HG03432 (cell line): ENCODE data around the gene POPDC2.
"Not testable (repeated sequence)": the region's sequence is repeated elsewhere in the genome, so short reads cannot be mapped to it uniquely, and the experiment has no call there.

ENCODE experiments used
- ATAC-seq: cut with Tn5 transposase; IDR thresholded peaks from one replicate; pipeline ENCODE4 v1.9.1; 2021; ENCODE audit warnings: mild to moderate bottlenecking, moderate library complexity; ENCODE audit not compliant: unreplicated experiment

POPDC2 gene

GRCh38 chr3:119616056-119616455 is 44.3 kb downstream of the POPDC2 start:
- no peak for ATAC-seq

GRCh38 chr3:119613872-119614271 is 46.5 kb downstream of the POPDC2 start:
- no peak for ATAC-seq

DNA sequence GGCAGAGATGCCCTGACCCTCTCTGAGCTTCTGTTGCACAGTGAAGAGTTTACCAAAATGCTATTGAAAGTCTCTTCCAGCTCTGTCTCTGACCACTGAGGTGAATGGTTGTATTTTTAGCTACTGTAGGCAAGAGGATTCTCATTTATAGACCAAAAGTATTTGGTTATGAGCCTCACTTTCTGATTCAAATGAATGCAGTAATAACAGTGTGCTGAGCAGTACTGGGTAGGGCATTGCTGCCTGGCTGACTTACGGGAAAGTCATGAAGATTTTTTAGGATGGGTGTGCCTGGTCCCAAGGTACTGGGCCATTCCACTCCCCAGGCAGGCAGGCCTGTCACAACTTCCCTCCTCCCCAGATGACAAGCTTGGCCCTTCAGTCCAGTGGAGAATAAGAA is 47.2 kb downstream of the POPDC2 start:
- peak; percentile 73 for ATAC-seq

GRCh38 chr3:119611664-119612063 is 48.7 kb downstream of the POPDC2 start:
- no peak for ATAC-seq

- ATAC-seq: no peak
Measured at GRCh38 chr3:119609301-119609700, 51.1 kb downstream of the POPDC2 start.

DNA sequence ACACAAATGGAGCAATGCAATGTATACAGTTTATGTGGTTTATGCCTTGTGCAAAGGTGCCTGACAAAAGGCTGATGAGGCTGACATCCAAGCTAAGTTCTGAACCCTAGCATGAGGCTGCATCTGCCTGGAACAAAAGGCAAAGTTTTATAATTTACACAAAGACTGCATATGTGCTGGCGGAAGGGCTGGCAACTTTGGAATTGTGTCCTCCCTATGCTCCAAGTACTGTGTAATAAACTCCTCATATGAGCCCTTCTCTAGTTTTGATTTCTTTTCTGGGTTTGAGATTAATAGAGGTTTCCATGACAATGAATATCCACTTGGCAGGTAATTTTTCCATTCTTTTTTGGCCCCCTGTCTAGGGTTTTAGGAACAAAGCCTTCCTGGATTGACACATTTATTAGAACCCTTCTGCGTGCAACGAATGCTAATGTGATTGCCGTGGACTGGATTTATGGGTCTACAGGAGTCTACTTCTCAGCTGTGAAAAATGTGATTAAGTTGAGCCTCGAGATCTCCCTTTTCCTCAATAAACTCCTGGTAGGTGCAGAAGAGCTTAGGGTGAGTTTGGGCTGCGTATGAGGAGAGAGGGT is 51.9 kb downstream of the POPDC2 start:
- no peak for ATAC-seq

- no peak for ATAC-seq
Measured at GRCh38 chr3:119604878-119605277, 55.5 kb downstream of the POPDC2 start.

DNA sequence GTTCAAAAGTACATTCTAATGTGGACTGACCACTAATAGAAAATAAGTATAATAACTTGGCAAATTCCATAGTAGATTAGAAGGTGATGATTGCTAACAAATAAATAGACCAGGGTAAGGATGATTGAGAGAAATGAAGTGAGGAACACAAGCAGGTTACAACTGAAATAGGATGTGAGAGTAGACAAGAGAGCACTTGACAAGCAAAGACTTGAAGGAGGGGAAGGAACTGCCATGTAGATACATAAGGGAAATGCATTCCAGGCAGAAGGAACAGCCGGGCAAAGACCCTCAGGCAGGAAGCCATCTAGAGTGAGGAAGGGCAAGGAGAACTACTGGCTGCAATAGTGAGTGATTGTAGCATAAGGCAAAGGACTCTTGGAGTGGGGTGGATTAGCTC is 57.7 kb downstream of the POPDC2 start:
- no peak for ATAC-seq

DNA sequence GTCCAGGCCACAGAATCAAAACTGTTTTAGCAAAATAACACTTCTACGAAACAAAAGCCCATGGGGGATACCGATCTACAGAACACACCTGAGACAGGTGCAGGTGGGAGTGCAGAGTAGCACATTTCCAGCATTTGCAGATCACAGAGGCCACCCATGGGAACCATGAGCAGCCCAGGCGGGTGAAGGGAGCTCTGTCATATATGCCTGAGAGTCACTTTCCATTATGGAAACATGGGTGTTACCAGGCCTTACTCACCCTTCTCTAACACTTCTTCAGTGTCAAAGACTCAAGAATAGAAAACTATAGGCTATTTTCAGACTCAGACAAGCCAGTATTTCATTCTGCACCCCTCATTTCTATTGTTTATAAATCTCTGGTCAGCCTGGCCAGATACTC is 59.2 kb downstream of the POPDC2 start:
- peak; percentile 4 for ATAC-seq

DNA sequence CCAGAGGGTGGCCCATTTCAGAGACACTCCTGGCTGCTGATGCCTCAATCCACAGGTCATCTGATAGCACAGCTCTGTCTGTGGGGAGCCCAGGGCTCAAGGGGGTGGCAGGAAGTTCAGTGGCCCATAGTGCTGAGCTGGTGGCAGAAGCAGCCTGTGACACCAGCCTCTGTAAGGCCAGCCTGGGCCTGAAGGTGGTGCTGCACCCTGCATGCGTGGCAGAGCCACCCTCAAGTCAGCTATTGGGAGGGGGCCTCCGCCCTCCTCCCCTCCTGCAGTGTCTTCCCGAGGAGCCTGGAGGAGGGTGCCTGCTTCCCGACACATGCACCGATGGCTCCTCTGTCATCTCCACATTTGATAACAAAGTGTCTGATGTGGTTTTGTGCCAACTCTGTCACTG is 59.7 kb downstream of the POPDC2 start:
- ATAC-seq: peak; percentile 73

DNA sequence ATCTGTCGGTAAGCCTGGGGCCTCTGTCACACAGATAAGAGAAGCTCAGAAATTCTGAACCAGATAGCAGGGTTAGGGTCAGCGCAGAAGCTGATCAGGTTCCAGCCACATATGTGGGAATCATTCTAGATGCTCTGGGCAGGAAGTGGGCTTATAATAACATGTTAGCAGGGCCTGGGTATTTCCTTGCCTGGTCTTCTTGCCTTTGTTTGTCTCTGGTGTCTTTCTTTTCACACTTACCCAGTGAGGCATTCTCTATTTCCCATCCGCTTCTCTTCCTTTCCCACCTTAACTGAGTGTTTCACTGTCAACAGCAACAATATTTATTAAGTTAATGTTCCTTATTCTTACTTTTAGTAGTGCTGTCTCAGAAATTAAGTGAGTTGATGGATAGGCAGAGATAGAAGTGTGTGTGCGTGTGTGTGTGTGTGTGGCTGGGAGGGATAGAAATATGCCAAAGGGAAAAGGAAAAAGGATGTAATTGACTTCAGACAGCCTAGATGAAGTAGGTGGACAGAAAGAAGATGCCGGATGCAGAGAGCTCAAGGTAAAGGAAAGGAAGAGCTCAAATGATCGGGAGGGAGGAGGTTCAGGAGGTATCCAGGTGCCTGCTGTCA is 60.7 kb downstream of the POPDC2 start:
- ATAC-seq: no peak

DNA sequence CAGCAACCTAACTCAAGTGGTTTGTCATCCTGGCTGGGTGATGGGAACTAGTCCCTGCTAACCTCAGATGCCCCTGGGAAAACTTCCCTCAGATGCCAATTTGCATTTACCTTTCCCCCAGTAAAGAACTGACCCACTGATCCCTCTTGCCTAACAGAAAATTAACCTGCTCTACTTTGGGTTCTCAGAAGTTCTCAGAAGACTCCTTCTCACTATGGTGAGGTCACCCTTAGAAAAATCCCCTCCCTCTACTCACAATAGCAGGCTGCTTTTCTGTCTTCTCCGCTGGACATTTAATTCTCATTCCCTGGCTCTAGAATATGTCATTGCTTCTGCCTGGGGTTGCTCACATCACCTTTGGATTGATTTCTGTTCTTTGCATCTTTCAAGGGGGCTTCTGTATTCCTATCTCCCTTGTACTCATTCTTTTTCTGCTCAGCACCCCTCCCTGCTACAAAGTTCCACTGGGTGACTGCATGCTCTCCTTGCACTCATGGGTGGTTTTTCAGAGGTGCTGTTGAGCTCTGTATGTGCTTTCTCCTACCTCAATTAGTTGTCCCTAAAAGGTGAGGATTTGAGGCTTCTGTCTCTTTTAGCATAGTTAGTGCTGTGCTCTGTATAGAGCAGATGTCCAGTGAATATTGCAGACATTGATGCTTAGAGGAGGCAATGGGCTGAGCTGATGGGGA is 61.8 kb downstream of the POPDC2 start:
- peak; percentile 57 for ATAC-seq

DNA sequence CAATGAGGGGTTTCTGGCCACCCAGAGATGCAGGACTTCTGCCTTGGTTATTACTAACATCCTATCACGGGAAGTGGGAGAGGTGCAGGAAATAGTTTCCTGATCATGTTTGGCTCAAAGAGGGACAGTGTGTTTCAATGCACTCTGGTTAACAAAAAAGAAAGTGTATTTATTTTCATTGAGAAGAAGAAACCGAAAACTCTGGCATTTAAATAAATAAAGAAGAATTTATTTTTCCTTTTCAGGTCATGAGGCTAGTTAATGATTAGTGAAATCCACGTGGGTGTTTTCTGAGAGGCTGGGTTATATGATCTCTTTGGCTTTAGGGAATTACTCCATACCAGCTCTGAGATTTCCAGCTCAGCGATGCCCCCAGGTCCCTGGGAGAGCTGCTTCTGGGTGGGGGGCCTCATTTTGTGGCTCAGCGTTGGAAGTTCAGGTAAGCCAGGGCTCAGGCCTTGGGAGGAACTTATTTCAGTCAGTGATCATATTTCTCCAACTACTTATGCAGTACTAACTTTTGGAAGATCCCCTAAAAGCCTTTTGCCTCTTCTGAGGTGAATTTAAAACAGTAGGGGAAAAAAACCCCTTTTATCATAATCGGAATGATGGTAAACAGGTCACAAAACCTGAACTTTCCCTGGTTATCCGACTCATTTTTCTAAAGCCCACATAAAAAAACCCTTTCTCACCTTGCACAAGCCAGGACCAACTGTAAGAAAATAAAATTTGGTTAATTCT is 62.7 kb downstream of the POPDC2 start, which contains the start of gene PLA1A:
Gene PLA1A (plus strand): TSS at position 338 of the 741 bp plus-strand sequence. CDS start 29 bp downstream, at position 367.
- no peak for ATAC-seq

DNA sequence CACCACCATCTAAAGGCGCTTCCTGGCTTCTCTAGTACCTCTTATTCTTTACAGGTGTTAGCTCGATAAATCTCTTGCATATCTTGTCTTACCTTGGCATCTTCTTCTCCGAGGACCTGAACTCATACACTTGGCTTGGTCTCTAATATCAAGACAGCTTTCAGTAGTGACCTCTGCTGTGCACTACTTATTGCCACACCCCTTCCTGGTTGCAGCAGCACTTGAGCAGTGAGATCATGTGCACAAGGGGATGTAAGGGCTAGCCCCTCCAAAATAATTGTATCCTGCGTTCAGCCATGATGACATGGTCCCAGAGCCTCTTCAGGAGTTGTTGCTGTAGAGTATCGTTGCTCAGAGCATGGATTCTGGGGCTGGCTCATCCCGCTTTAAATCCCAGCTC is 64.0 kb downstream of the POPDC2 start:
- no peak for ATAC-seq

GRCh38 chr3:119595639-119596334 is 64.6 kb downstream of the POPDC2 start:
- no peak for ATAC-seq

DNA sequence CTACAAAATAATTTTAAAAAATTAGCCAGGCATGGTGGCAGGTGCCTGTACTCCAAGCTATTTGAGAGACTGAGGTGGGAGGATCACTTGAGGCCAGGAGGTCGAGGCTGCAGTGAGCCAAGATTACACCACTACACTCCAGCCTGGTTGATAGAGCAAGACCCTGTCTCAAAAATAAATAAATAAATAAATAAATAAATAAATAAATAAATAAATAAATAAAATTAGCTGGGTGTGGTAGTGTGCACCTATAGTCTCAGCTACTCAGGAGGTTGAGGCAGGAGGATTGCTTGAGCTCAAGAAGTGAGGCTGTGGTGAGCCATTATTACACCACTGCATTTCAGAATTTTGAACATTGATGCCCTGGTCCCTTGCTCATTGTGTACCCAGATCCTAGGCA is 65.5 kb downstream of the POPDC2 start:
- ATAC-seq: not testable (repeated sequence)

GRCh38 chr3:119594066-119594465 is 66.3 kb downstream of the POPDC2 start:
- no peak for ATAC-seq

GRCh38 chr3:119592861-119593260 is 67.5 kb downstream of the POPDC2 start:
- ATAC-seq: no peak
